Endothelial cell of umbilical vein (primary cell): ENCODE data around the gene MID1.
"Not testable (repeated sequence)": the region's sequence is repeated elsewhere in the genome, so short reads cannot be mapped to it uniquely, and the experiment has no call there.

Experiments used
- CTCF ChIP-seq, 2 donors: IDR thresholded peaks; 1 replicate in 1 of 2; 2 replicates in 1 of 2; pipeline ENCODE4 v1.5.1; 2011; ENCODE audit warnings: low read length in 2 of 2, mild to moderate bottlenecking in 2 of 2, moderate library complexity in 2 of 2, control low read depth in 1 of 2, inconsistent platforms in 1 of 2, low read depth in 1 of 2; ENCODE audit not compliant: insufficient read depth in 1 of 2; ENCODE audit errors: extremely low read depth in 1 of 2
- EZH2 ChIP-seq: IDR thresholded peaks from 2 replicates; pipeline ENCODE4 v1.6.1; 2012; ENCODE audit warnings: borderline replicate concordance, low read depth, mild to moderate bottlenecking, moderate library complexity, low read length, inconsistent platforms; ENCODE audit not compliant: severe bottlenecking
- MYC ChIP-seq: IDR thresholded peaks from one replicate; pipeline ENCODE4 v1.6.1; 2011; ENCODE audit warnings: mild to moderate bottlenecking, low read depth, low read length
- TF ChIP-seq, protein P1 (sequence below): IDR thresholded peaks from 2 replicates; pipeline ENCODE4 v1.6.1; 2011; ENCODE audit not compliant: insufficient read depth, insufficient read length

GRCh38 chrX:10584882-10585281 lies 35.5 kb downstream of the MID1 start:
- TF ChIP-seq CTCF (IDR thresholded peaks at IDR 0.05; ENCODE audit: extremely low read depth in 1 of 2, insufficient read depth in 1 of 2, low read depth in 1 of 2, low read length in 2 of 2); MYC; EZH2: not testable (repeated sequence)
- TF ChIP-seq, protein P1, sequence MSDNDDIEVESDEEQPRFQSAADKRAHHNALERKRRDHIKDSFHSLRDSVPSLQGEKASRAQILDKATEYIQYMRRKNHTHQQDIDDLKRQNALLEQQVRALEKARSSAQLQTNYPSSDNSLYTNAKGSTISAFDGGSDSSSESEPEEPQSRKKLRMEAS, result not testable (repeated sequence)
